Breast epithelium (tissue), 4 donors: ENCODE results near the gene TECTA. TPM values are rescaled to one million over a fixed set of nuclear protein-coding genes. Genes with fewer than 3 reads are reported as not detected.

Experiments
- DNase-seq, 2 donors: peaks; one replicate each; pipeline ENCODE4 v3.0.0-alpha.2; 2019; ENCODE audit warnings: low spot score in 2 of 2
- H3K27ac ChIP-seq, 2 donors: fragments of 200-600 bp; sonication (generic) in 1 of 2; one replicate each; pipeline ENCODE4 v1.5.1; 2016 to 2019; ENCODE audit warnings: mild to moderate bottlenecking in 1 of 2
- H3K27me3 ChIP-seq, 2 donors: fragments of 200-600 bp; sonication (generic) in 1 of 2; one replicate each; pipeline versions ENCODE4 v1.5.1 to v1.6.0; 2017 to 2019; ENCODE audit warnings: control low read depth in 1 of 2, mild to moderate bottlenecking in 1 of 2
- H3K36me3 ChIP-seq: fragments of 200-600 bp; one replicate; pipeline ENCODE4 v1.5.1; 2019
- H3K4me1 ChIP-seq, 2 donors: fragments of 200-600 bp; sonication (generic); one replicate each; pipeline ENCODE4 v1.5.1; 2016 to 2019; ENCODE audit warnings: control low read depth in 1 of 2
- H3K4me3 ChIP-seq, 3 donors: fragments of 200-600 bp; sonication (generic); 1 replicate in 2 of 3; 2 replicates in 1 of 3; pipeline ENCODE4 v1.5.1; 2016 to 2019; ENCODE audit warnings: mild to moderate bottlenecking in 3 of 3, moderate library complexity in 2 of 3
- H3K9me3 ChIP-seq, 2 donors: fragments of 200-600 bp; sonication (generic) in 1 of 2; one replicate each; pipeline ENCODE4 v1.5.1; 2016 to 2019; ENCODE audit warnings: control low read depth in 1 of 2
- CTCF ChIP-seq, 3 donors: fragments of 450-650 bp; IDR thresholded peaks; one replicate each; pipeline ENCODE4 v1.5.1; 2016 to 2017; ENCODE audit warnings: antibody characterized with exemption in 3 of 3, mild to moderate bottlenecking in 3 of 3, moderate library complexity in 3 of 3
- POLR2A ChIP-seq: fragments of 450-650 bp; IDR thresholded peaks from one replicate; pipeline ENCODE4 v1.6.1; 2016; ENCODE audit warnings: antibody characterized with exemption, mild to moderate bottlenecking, moderate library complexity
- POLR2AphosphoS5 ChIP-seq, 3 donors: sonication (generic); formaldehyde crosslinking; IDR thresholded peaks; one replicate each; pipeline ENCODE4 v1.6.1; 2017; ENCODE audit warnings: antibody characterized with exemption in 3 of 3
- intact Hi-C: fragments of 100-400 bp; cut with DNase I; formaldehyde crosslinking; loops from one replicate; pipeline ENCODE4 v1.15.1; 2023; ENCODE audit warnings: low total_unique reads
- total RNA-seq, 3 donors: library from RNA; depleted of rRNA; stranded (reverse); fragments of >200 nt; gene quantifications; one replicate each; pipeline ENCODE4 v1.1.0, GENCODE V29; 2016

TECTA gene
- total RNA-seq, 3 donors from 2014 or later = 0.64 to 1.3 (median 0.88) TPM

GRCh38 chr11:121213362-121213893 is 112.4 kb downstream of the TECTA start:
- H3K27ac ChIP-seq = no peak overlapping the region
- H3K4me1 ChIP-seq = no peaks in the 10 kb centered on the region
- no peaks in the 10 kb centered on the region for H3K9me3 ChIP-seq
- no peaks in the 10 kb centered on the region for H3K27me3 ChIP-seq
- TF ChIP-seq POLR2AphosphoS5 (IDR thresholded peaks at IDR 0.05) (no peak), POLR2A (no peak), CTCF (IDR thresholded peaks at IDR 0.05) (no peak)
- DNase-seq = no peak
- no peak overlapping the region for H3K4me3 ChIP-seq
- intact Hi-C loops = no loop called here
- no peaks in the 10 kb centered on the region for H3K36me3 ChIP-seq

GRCh38 chr11:121214861-121215260 is 113.8 kb downstream of the TECTA start:
- Histone ChIP-seq H3K4me3 (no peak overlapping the region), H3K36me3 (no peaks in the 10 kb centered on the region), H3K9me3 (no peaks in the 10 kb centered on the region), H3K27me3 (no peaks in the 10 kb centered on the region), H3K4me1 (no peaks in the 10 kb centered on the region), H3K27ac (no peak overlapping the region)
- no peak for DNase-seq
- intact Hi-C loops = no loop called here
- TF ChIP-seq CTCF (IDR thresholded peaks at IDR 0.05) (no peak), POLR2AphosphoS5 (IDR thresholded peaks at IDR 0.05) (no peak), POLR2A (no peak)

GRCh38 chr11:121221496-121222200 is 120.6 kb downstream of the TECTA start:
- TF ChIP-seq CTCF (IDR thresholded peaks at IDR 0.05) (no peak), POLR2AphosphoS5 (IDR thresholded peaks at IDR 0.05) (no peak), POLR2A (no peak)
- H3K27ac ChIP-seq = no peak overlapping the region
- intact Hi-C loops = no loop called here
- H3K4me3 ChIP-seq = no peak overlapping the region
- no peak for DNase-seq
- no peaks in the 10 kb centered on the region for H3K36me3 ChIP-seq
- no peaks in the 10 kb centered on the region for H3K27me3 ChIP-seq
- no peaks in the 10 kb centered on the region for H3K9me3 ChIP-seq
- H3K4me1 ChIP-seq = no peaks in the 10 kb centered on the region

- H3K27ac ChIP-seq = no peak overlapping the region
- no peak overlapping the region for H3K4me3 ChIP-seq
- intact Hi-C loops = no loop called here
- no peaks in the 10 kb centered on the region for H3K27me3 ChIP-seq
- no peak for DNase-seq
- no peaks in the 10 kb centered on the region for H3K36me3 ChIP-seq
- no peaks in the 10 kb centered on the region for H3K4me1 ChIP-seq
- TF ChIP-seq POLR2A (no peak), POLR2AphosphoS5 (IDR thresholded peaks at IDR 0.05) (no peak), CTCF (IDR thresholded peaks at IDR 0.05) (no peak)
- no peaks in the 10 kb centered on the region for H3K9me3 ChIP-seq
These were observed 122.1 kb downstream of the TECTA start for GRCh38 chr11:121223161-121223560.

- Histone ChIP-seq H3K27ac (no peak overlapping the region), H3K27me3 (no peaks in the 10 kb centered on the region), H3K36me3 (no peaks in the 10 kb centered on the region), H3K4me3 (no peak overlapping the region), H3K4me1 (no peaks in the 10 kb centered on the region), H3K9me3 (no peaks in the 10 kb centered on the region)
- no peak for DNase-seq
- intact Hi-C loops = no loop called here
- TF ChIP-seq CTCF (IDR thresholded peaks at IDR 0.05) = no peak
- no peak for TF ChIP-seq POLR2AphosphoS5 (IDR thresholded peaks at IDR 0.05)
- no peak for TF ChIP-seq POLR2A
These were observed 124.3 kb downstream of the TECTA start for GRCh38 chr11:121225382-121225781.
